ENCODE measurements around the gene SOWAHB.

The SOWAHB gene

DNA sequence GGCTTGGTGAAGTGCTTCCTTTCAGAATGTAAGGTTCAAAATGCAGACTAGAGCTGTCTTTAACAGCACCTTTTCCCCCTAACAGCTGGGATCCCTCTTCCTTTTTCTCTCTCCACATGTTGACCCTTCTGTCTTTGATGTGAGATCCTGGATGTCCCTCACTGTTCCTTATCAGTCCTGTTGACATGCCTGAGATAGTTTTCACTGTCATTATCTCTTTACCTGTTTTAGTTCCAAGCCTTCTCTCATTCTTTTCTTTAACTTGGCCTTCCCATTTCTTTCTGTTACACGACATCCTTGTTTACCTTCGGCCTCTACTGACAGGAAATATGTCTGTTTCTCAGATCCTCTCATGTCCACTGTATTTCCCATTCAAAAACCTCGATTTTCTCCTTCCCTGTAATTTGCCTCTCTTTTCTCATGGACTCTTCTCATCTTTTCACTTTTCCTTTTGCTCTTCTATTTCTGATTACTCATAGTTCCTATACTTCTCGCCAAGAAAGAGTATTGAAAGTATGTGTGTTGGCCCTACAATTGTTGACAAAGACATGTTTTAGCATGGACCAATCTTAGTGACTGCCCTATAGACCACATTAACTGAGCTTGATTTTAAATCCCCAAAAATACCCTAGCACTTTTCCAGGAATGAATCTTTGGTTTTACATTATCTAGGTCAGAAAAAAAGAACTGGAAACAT lies 1.2 kb upstream of the SOWAHB start:
- Histone ChIP-seq H4K20me1 (ENCODE audit: insufficient read depth, low read length, poor library complexity, severe bottlenecking) (no peaks in the 10 kb centered on the region), H3K36me3 (ENCODE audit: insufficient read depth, low read length) (no peaks in the 10 kb centered on the region), H3K79me2 (ENCODE audit: insufficient read depth, low read length) (no peaks in the 10 kb centered on the region), H3K9me3 (ENCODE audit: insufficient read depth, low read depth, low read length) (no peaks in the 10 kb centered on the region), H3F3A (ENCODE audit: low read depth) (no peaks in the 10 kb centered on the region), H3K4me2 (ENCODE audit: low read depth, low read length, poor library complexity, severe bottlenecking) (no peak overlapping the region), H2AFZ (ENCODE audit: low read length) (no peak overlapping the region), H3K4me3 (ENCODE audit: low read length, poor library complexity, severe bottlenecking) (no peak overlapping the region), H3K27me3 (ENCODE audit: insufficient read depth, low read length, poor library complexity, severe bottlenecking) (no peaks in the 10 kb centered on the region), H3K9me2 (replicated peaks; ENCODE audit: low read depth, low read length) (no peaks in the 10 kb centered on the region), H3K9ac (ENCODE audit: low read depth, low read length, poor library complexity, severe bottlenecking) (no peak overlapping the region), H3K4me1 (ENCODE audit: insufficient read depth, low read length, poor library complexity, severe bottlenecking) (no peaks in the 10 kb centered on the region)
- TF ChIP-seq, protein P1, sequence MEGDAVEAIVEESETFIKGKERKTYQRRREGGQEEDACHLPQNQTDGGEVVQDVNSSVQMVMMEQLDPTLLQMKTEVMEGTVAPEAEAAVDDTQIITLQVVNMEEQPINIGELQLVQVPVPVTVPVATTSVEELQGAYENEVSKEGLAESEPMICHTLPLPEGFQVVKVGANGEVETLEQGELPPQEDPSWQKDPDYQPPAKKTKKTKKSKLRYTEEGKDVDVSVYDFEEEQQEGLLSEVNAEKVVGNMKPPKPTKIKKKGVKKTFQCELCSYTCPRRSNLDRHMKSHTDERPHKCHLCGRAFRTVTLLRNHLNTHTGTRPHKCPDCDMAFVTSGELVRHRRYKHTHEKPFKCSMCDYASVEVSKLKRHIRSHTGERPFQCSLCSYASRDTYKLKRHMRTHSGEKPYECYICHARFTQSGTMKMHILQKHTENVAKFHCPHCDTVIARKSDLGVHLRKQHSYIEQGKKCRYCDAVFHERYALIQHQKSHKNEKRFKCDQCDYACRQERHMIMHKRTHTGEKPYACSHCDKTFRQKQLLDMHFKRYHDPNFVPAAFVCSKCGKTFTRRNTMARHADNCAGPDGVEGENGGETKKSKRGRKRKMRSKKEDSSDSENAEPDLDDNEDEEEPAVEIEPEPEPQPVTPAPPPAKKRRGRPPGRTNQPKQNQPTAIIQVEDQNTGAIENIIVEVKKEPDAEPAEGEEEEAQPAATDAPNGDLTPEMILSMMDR (conservative IDR thresholded peaks at IDR 0.05; ENCODE audit: low read length) = no peak
- TF ChIP-seq EZH2phosphoT487 (IDR thresholded peaks at IDR 0.05; ENCODE audit: borderline replicate concordance) = no peak

DNA sequence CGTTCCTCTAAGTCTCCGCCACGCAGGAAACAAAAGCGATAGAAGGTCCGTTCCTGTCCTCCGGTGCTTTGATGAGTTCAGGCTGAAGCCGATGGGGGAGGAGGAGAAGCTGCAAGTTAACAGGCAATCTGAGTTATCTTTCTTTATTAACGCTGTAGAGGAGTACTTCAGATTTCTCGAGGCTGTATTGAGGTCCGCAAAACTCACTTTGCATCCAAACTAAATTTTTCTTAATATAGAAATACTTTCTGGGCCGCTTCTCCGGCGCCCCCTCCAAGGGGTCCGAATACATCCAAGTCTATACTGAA lies 395 bp upstream of the SOWAHB start:
- Histone ChIP-seq H3K9ac (ENCODE audit: low read depth, low read length, poor library complexity, severe bottlenecking) (no peak overlapping the region), H3K9me3 (ENCODE audit: insufficient read depth, low read depth, low read length) (no peaks in the 10 kb centered on the region), H3K4me1 (ENCODE audit: insufficient read depth, low read length, poor library complexity, severe bottlenecking) (no peaks in the 10 kb centered on the region), H3K27me3 (ENCODE audit: insufficient read depth, low read length, poor library complexity, severe bottlenecking) (no peaks in the 10 kb centered on the region), H3K9me2 (replicated peaks; ENCODE audit: low read depth, low read length) (no peaks in the 10 kb centered on the region), H3F3A (ENCODE audit: low read depth) (no peaks in the 10 kb centered on the region), H3K4me3 (ENCODE audit: low read length, poor library complexity, severe bottlenecking) (no peak overlapping the region), H4K20me1 (ENCODE audit: insufficient read depth, low read length, poor library complexity, severe bottlenecking) (no peaks in the 10 kb centered on the region), H3K79me2 (ENCODE audit: insufficient read depth, low read length) (no peaks in the 10 kb centered on the region), H2AFZ (ENCODE audit: low read length) (no peak overlapping the region), H3K4me2 (ENCODE audit: low read depth, low read length, poor library complexity, severe bottlenecking) (no peak overlapping the region), H3K36me3 (ENCODE audit: insufficient read depth, low read length) (no peaks in the 10 kb centered on the region)
- TF ChIP-seq EZH2phosphoT487 (IDR thresholded peaks at IDR 0.05; ENCODE audit: borderline replicate concordance) = no peak
- TF ChIP-seq, protein P1 (conservative IDR thresholded peaks at IDR 0.05; ENCODE audit: low read length) = no peak

DNA sequence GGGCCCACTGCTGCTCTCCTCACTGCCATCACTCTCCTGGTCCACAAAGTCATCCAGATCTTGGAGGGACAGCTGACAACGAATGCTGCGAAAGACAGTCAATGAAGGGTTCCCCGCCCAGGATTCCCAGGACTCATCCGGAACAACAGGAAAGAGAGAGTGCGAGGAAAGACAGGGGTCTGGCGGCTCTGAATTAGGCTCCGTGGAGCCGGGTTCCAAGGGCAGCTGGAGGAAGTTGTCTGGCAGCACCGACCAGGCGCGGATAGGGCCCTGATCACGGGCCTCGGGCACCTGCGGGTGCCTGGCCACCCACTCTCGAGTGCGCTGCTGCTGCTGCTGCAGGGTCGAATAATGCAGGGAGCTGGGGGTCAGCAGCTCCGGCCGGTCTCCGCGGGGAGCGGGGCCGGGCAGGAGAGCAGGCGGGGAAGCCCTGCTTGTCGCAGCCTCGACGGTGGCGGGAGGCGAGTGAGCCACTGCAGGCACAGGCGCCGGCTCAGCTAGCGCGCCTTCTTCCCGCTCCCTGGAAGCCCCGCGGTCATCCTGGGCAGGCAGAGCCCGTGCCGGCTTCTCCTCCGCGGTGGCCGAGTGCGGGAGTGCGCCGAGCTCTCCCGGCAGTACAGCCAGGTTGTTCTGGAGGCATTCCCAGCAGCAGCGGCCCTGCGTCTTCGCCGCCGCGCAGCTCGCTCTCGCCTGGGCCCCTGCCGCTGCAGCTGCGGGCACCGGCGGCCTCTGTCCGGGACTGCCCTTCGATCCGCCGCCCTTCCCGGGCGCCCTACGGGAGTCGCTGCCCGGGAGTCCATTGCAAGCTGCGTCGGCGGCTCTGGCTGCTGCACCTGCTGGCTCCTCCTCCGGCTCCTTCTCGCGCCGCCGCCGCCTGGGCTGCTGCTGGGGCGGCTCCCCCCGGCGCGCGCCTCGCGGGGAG lies 1.1 kb downstream of the SOWAHB start:
- Histone ChIP-seq H3K9me3 (ENCODE audit: insufficient read depth, low read depth, low read length) (no peaks in the 10 kb centered on the region), H3K27me3 (ENCODE audit: insufficient read depth, low read length, poor library complexity, severe bottlenecking) (peaks cover 4% of the 10 kb centered on the region), H3K4me2 (ENCODE audit: low read depth, low read length, poor library complexity, severe bottlenecking) (no peak overlapping the region), H3K9ac (ENCODE audit: low read depth, low read length, poor library complexity, severe bottlenecking) (no peak overlapping the region), H3F3A (ENCODE audit: low read depth) (no peaks in the 10 kb centered on the region), H3K79me2 (ENCODE audit: insufficient read depth, low read length) (no peaks in the 10 kb centered on the region), H4K20me1 (ENCODE audit: insufficient read depth, low read length, poor library complexity, severe bottlenecking) (no peaks in the 10 kb centered on the region), H2AFZ (ENCODE audit: low read length) (no peak overlapping the region), H3K4me3 (ENCODE audit: low read length, poor library complexity, severe bottlenecking) (no peak overlapping the region), H3K36me3 (ENCODE audit: insufficient read depth, low read length) (no peaks in the 10 kb centered on the region), H3K9me2 (replicated peaks; ENCODE audit: low read depth, low read length) (no peaks in the 10 kb centered on the region), H3K4me1 (ENCODE audit: insufficient read depth, low read length, poor library complexity, severe bottlenecking) (no peaks in the 10 kb centered on the region)
- TF ChIP-seq, protein P1 (conservative IDR thresholded peaks at IDR 0.05; ENCODE audit: low read length) = no peak
- no peak for TF ChIP-seq EZH2phosphoT487 (IDR thresholded peaks at IDR 0.05; ENCODE audit: borderline replicate concordance)
